Loucy (cell line): ENCODE results near the gene ELMO1.

Experiments used
- EZH2phosphoT487 ChIP-seq: fragments of 200-600 bp; IDR thresholded peaks from 2 replicates; pipeline ENCODE4 v1.6.1; 2018; ENCODE audit warnings: antibody characterized with exemption, mild to moderate bottlenecking, moderate library complexity, borderline replicate concordance
- TF ChIP-seq, protein P1 (sequence below): fragments of 200-600 bp; sonication (generic); conservative IDR thresholded peaks from 2 replicates; pipeline ENCODE4 v1.5.1; 2014; ENCODE audit warnings: mild to moderate bottlenecking, antibody characterized with exemption, low read length

DNA sequence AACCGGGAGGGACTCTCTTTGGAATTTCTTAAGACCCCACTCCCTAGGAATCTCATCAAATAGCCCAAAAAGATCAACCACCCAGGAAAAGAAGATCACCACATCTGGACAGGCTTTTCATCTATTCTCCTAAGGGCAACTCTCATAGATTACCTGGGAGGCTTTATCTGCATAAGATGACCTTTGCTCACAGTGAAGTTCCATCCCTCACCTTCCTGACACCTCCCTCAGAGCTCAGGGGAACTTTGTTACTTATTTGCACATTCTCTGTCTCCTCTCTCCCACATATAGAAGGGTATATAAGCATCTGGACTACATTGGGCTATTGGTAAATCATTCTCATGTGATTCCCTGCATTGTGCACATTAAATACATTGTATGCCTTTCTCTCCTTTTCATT, 80.1 kb downstream of the ELMO1 start:
- TF ChIP-seq, protein P1, sequence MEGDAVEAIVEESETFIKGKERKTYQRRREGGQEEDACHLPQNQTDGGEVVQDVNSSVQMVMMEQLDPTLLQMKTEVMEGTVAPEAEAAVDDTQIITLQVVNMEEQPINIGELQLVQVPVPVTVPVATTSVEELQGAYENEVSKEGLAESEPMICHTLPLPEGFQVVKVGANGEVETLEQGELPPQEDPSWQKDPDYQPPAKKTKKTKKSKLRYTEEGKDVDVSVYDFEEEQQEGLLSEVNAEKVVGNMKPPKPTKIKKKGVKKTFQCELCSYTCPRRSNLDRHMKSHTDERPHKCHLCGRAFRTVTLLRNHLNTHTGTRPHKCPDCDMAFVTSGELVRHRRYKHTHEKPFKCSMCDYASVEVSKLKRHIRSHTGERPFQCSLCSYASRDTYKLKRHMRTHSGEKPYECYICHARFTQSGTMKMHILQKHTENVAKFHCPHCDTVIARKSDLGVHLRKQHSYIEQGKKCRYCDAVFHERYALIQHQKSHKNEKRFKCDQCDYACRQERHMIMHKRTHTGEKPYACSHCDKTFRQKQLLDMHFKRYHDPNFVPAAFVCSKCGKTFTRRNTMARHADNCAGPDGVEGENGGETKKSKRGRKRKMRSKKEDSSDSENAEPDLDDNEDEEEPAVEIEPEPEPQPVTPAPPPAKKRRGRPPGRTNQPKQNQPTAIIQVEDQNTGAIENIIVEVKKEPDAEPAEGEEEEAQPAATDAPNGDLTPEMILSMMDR = no peak
- no peak for TF ChIP-seq EZH2phosphoT487
